DOHH2 (cell line): ENCODE measurements around the gene GNG12.
"Not testable (repeated sequence)": the region's sequence is repeated elsewhere in the genome, so short reads cannot be mapped to it uniquely, and the experiment has no call there.

ENCODE experiments used
- H3F3A ChIP-seq: fragments of 200-600 bp; sonication (generic), shearing (Covaris generic); 2 replicates; pipeline ENCODE4 v1.6.0; 2016; ENCODE audit warnings: antibody characterized with exemption, mild to moderate bottlenecking; ENCODE audit not compliant: control insufficient read depth, insufficient read depth
- H3K27ac ChIP-seq: fragments of 200-600 bp; sonication (generic); 2 replicates; pipeline ENCODE4 v1.5.1; 2014; ENCODE audit warnings: low read depth, mild to moderate bottlenecking, low read length, moderate library complexity
- H3K27me3 ChIP-seq: fragments of 200-600 bp; sonication (generic); 2 replicates; pipeline ENCODE4 v1.6.1; 2014; ENCODE audit warnings: mild to moderate bottlenecking, low read length, mixed read lengths; ENCODE audit not compliant: control insufficient read depth
- H3K36me3 ChIP-seq: fragments of 200-600 bp; sonication (generic); 2 replicates; pipeline ENCODE4 v1.6.1; 2014; ENCODE audit warnings: mild to moderate bottlenecking, low read length, moderate library complexity, mixed read lengths; ENCODE audit not compliant: control insufficient read depth
- H3K4me1 ChIP-seq: fragments of 200-600 bp; sonication (generic); 2 replicates; pipeline ENCODE4 v1.6.1; 2014; ENCODE audit warnings: mild to moderate bottlenecking, low read length, mixed read lengths; ENCODE audit not compliant: control insufficient read depth
- H3K4me2 ChIP-seq: fragments of 200-600 bp; sonication (generic); 2 replicates; pipeline ENCODE4 v1.6.0; 2014; ENCODE audit warnings: mild to moderate bottlenecking, low read length, moderate library complexity
- H3K4me3 ChIP-seq: fragments of 200-600 bp; sonication (generic); 2 replicates; pipeline ENCODE4 v1.5.1; 2014; ENCODE audit warnings: mild to moderate bottlenecking, low read length, mixed read lengths
- H3K79me2 ChIP-seq: fragments of 200-600 bp; sonication (generic); 2 replicates; pipeline ENCODE4 v1.6.1; 2014; ENCODE audit warnings: mild to moderate bottlenecking, low read length, mixed read lengths; ENCODE audit not compliant: control insufficient read depth
- H3K9me2 ChIP-seq: fragments of 200-600 bp; sonication (generic); replicated peaks from 2 replicates; pipeline ENCODE4 v1.6.1; 2014; ENCODE audit warnings: mild to moderate bottlenecking, low read length, mixed read lengths; ENCODE audit not compliant: control insufficient read depth
- H3K9me3 ChIP-seq: fragments of 200-600 bp; sonication (generic); 2 replicates; pipeline ENCODE4 v1.6.1; 2014; ENCODE audit warnings: antibody characterized with exemption, low read length, mixed read lengths; ENCODE audit not compliant: control insufficient read depth, insufficient read depth
- H4K20me1 ChIP-seq: fragments of 200-600 bp; sonication (generic); 2 replicates; pipeline ENCODE4 v1.6.0; 2014; ENCODE audit warnings: low read depth, mild to moderate bottlenecking, antibody characterized with exemption, low read length, moderate library complexity; ENCODE audit not compliant: control insufficient read depth, insufficient read depth
- EZH2phosphoT487 ChIP-seq: fragments of 200-600 bp; sonication (generic); IDR thresholded peaks from 2 replicates; pipeline ENCODE4 v1.6.1; 2017; ENCODE audit warnings: borderline replicate concordance, mild to moderate bottlenecking, antibody characterized with exemption, low read length, moderate library complexity, mixed read lengths
- TF ChIP-seq, protein P1 (sequence below): fragments of 200-600 bp; sonication (generic); IDR thresholded peaks from one replicate; pipeline ENCODE4 v1.5.1; 2014; ENCODE audit warnings: antibody characterized with exemption, mild to moderate bottlenecking, low read depth, low read length; ENCODE audit not compliant: poor library complexity, severe bottlenecking

GNG12 gene

GRCh38 chr1:67662884-67663283 is 170.4 kb downstream of the GNG12 start:
- no peak for TF ChIP-seq EZH2phosphoT487
- TF ChIP-seq, protein P1, sequence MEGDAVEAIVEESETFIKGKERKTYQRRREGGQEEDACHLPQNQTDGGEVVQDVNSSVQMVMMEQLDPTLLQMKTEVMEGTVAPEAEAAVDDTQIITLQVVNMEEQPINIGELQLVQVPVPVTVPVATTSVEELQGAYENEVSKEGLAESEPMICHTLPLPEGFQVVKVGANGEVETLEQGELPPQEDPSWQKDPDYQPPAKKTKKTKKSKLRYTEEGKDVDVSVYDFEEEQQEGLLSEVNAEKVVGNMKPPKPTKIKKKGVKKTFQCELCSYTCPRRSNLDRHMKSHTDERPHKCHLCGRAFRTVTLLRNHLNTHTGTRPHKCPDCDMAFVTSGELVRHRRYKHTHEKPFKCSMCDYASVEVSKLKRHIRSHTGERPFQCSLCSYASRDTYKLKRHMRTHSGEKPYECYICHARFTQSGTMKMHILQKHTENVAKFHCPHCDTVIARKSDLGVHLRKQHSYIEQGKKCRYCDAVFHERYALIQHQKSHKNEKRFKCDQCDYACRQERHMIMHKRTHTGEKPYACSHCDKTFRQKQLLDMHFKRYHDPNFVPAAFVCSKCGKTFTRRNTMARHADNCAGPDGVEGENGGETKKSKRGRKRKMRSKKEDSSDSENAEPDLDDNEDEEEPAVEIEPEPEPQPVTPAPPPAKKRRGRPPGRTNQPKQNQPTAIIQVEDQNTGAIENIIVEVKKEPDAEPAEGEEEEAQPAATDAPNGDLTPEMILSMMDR, result no peak
- no peaks in the 10 kb centered on the region for H3K79me2 ChIP-seq

DNA sequence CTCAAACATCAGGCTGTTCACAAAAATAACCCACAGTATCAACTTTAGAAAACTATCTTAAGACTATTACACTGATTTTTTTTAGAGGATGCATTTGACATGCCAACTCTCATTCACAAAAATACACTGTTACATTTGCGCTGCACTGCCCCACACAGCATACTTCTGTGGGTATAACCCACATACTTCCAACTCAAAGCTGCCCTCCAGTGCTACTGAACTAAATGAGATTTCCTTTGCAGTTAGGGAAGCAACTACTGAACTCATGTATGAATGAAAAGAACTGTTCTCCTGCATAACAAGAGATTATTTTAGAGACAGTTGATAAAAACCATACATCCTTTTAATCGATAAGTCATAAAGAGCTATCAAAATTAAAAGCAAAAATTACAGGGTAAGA is 174.0 kb downstream of the GNG12 start:
- no peak for TF ChIP-seq EZH2phosphoT487
- TF ChIP-seq, protein P1, result no peak

More at GRCh38 chr1:67662884-67663283, 170.4 kb downstream of the GNG12 start:
- Histone ChIP-seq H3K4me3 (no peak overlapping the region), H3K9me3 (no peaks in the 10 kb centered on the region), H3K27ac (no peak overlapping the region), H3K4me2 (no peak overlapping the region), H4K20me1 (no peaks in the 10 kb centered on the region), H3F3A (no peaks in the 10 kb centered on the region), H3K9me2 (no peaks in the 10 kb centered on the region), H3K4me1 (no peaks in the 10 kb centered on the region), H3K27me3 (no peaks in the 10 kb centered on the region; the same call in 1 of the 2 replicates), H3K36me3 (no peaks in the 10 kb centered on the region)

GRCh38 chr1:67657152-67657551 is 176.1 kb downstream of the GNG12 start:
- H3F3A ChIP-seq, H3K4me3 ChIP-seq, H4K20me1 ChIP-seq, H3K36me3 ChIP-seq, H3K4me2 ChIP-seq, H3K79me2 ChIP-seq, H3K4me1 ChIP-seq, H3K9me3 ChIP-seq, H3K9me2 ChIP-seq, H3K27me3 ChIP-seq, H3K27ac ChIP-seq: not testable (repeated sequence)

More for the DNA sequence above, 174.0 kb downstream of the GNG12 start:
- Histone ChIP-seq H3K36me3 (no peaks in the 10 kb centered on the region), H3F3A (no peaks in the 10 kb centered on the region), H3K4me2 (no peak overlapping the region), H4K20me1 (no peaks in the 10 kb centered on the region), H3K4me1 (no peaks in the 10 kb centered on the region), H3K9me3 (no peaks in the 10 kb centered on the region), H3K27ac (no peak overlapping the region), H3K79me2 (no peaks in the 10 kb centered on the region), H3K9me2 (no peaks in the 10 kb centered on the region), H3K27me3 (no peaks in the 10 kb centered on the region; the same call in 1 of the 2 replicates), H3K4me3 (no peak overlapping the region)

DNA sequence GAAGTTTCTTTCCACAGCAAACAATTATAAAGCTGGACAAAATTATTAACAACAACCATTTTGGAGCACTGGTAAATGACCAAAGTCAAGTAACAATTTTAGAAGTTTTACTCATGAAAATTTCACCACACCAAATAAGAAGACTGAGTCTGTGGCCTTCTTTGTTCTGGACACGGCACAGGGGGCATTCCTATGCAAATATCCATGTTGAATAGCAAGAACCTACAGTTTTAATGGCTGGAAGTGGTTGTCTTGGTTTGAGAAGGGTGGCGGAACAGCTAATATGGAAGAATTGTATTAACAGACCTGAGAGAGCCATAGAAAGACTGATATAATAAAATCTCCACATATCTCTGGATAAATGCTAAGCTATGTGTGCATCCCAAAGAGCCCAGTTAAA is 177.7 kb downstream of the GNG12 start:
- no peak overlapping the region for H3K4me2 ChIP-seq
- no peaks in the 10 kb centered on the region for H3F3A ChIP-seq
- peaks cover 7% of the 10 kb centered on the region for H3K27me3 ChIP-seq
- H3K4me3 ChIP-seq, result no peak overlapping the region
- H3K27ac ChIP-seq, result no peak overlapping the region
- no peaks in the 10 kb centered on the region for H3K9me2 ChIP-seq
- no peaks in the 10 kb centered on the region for H3K4me1 ChIP-seq
- H3K36me3 ChIP-seq, result no peaks in the 10 kb centered on the region
- no peak for TF ChIP-seq EZH2phosphoT487
- TF ChIP-seq, protein P1, result no peak
- no peaks in the 10 kb centered on the region for H4K20me1 ChIP-seq
- no peaks in the 10 kb centered on the region for H3K79me2 ChIP-seq
- no peaks in the 10 kb centered on the region for H3K9me3 ChIP-seq
